Tongue (tissue), 1 donor: ENCODE data around the gene HNRNPA0. TPM values are rescaled to one million over a fixed set of nuclear protein-coding genes. Genes with fewer than 3 reads are reported as not detected.

Experiments used
- total RNA-seq: library from RNA; depleted of rRNA; stranded (reverse); fragments of >200 nt; gene quantifications from one replicate; pipeline ENCODE4 v1.2.3, GENCODE V29; 2014

Gene HNRNPA0
- total RNA-seq, 1 donor from 2014 or later: 26.0 TPM

Other genes starting within 250 kb of the HNRNPA0 start
- gene KLHL3, start 18.3 kb downstream of the HNRNPA0 start, total RNA-seq: 15.5 TPM
- gene MYOT, start 113.5 kb upstream of the HNRNPA0 start, total RNA-seq: 254 TPM
- gene PKD2L2, start 135.1 kb upstream of the HNRNPA0 start, total RNA-seq: 1.9 TPM